Measurements from ENCODE around the gene CST2.
"Not testable (repeated sequence)": the region's sequence is repeated elsewhere in the genome, so short reads cannot be mapped to it uniquely, and the experiment has no call there.

The CST2 gene

GRCh38 chr20:23800865-23801264 is 25.7 kb downstream of the CST2 start:
- DNase-seq: no peak

- peak; percentile 13 for DNase-seq
Observed at GRCh38 chr20:23799216-23799847, 27.2 kb downstream of the CST2 start.

GRCh38 chr20:23795526-23795925 is 31.0 kb downstream of the CST2 start:
- DNase-seq: no peak

- DNase-seq: no peak
Observed at GRCh38 chr20:23794841-23795240, 31.7 kb downstream of the CST2 start.

GRCh38 chr20:23794065-23794464 is 32.5 kb downstream of the CST2 start:
- no peak for DNase-seq

- no peak for DNase-seq
Observed at GRCh38 chr20:23783447-23783846, 43.1 kb downstream of the CST2 start.

GRCh38 chr20:23782366-23782983 is 44.1 kb downstream of the CST2 start:
- peak; percentile 44 for DNase-seq

GRCh38 chr20:23778676-23779075 is 47.9 kb downstream of the CST2 start:
- DNase-seq: not testable (repeated sequence)

GRCh38 chr20:23777380-23777779 is 49.1 kb downstream of the CST2 start:
- not testable (repeated sequence) for DNase-seq

GRCh38 chr20:23776067-23776771 is 50.3 kb downstream of the CST2 start:
- no peak for DNase-seq

GRCh38 chr20:23774081-23774480 is 52.4 kb downstream of the CST2 start:
- no peak for DNase-seq
